GM21786 (cell line): ENCODE data around the gene REXO4.
"Not testable (repeated sequence)": the region's sequence is repeated elsewhere in the genome, so short reads cannot be mapped to it uniquely, and the experiment has no call there.

ENCODE experiments used
- ATAC-seq: cut with Tn5 transposase; IDR thresholded peaks from one replicate; pipeline ENCODE4 v1.9.1; 2021; ENCODE audit not compliant: unreplicated experiment

Gene REXO4

GRCh38 chr9:133451865-133452264 lies 34.1 kb upstream of the REXO4 start:
- not testable (repeated sequence) for ATAC-seq

GRCh38 chr9:133449760-133450159 lies 31.9 kb upstream of the REXO4 start:
- ATAC-seq: no peak

GRCh38 chr9:133448487-133448972 lies 30.7 kb upstream of the REXO4 start:
- no peak for ATAC-seq

- no peak for ATAC-seq
Observed at GRCh38 chr9:133445293-133445969, 27.6 kb upstream of the REXO4 start.

GRCh38 chr9:133443982-133444381 lies 26.2 kb upstream of the REXO4 start:
- no peak for ATAC-seq

- ATAC-seq: no peak
Observed at GRCh38 chr9:133443248-133443647, 25.4 kb upstream of the REXO4 start.

GRCh38 chr9:133441571-133441970 lies 23.8 kb upstream of the REXO4 start:
- ATAC-seq: no peak

GRCh38 chr9:133440874-133441273 lies 23.1 kb upstream of the REXO4 start:
- ATAC-seq: no peak

- ATAC-seq: no peak
Observed at GRCh38 chr9:133439337-133439736, 21.5 kb upstream of the REXO4 start.

GRCh38 chr9:133437753-133438531 lies 20.1 kb upstream of the REXO4 start:
- ATAC-seq: no peak

- ATAC-seq: no peak
Observed at GRCh38 chr9:133436681-133437080, 18.9 kb upstream of the REXO4 start.

GRCh38 chr9:133433351-133433843 lies 15.6 kb upstream of the REXO4 start:
- ATAC-seq: no peak

GRCh38 chr9:133430244-133430643 lies 12.4 kb upstream of the REXO4 start:
- ATAC-seq: no peak

GRCh38 chr9:133429641-133430161 lies 11.9 kb upstream of the REXO4 start:
- no peak for ATAC-seq

GRCh38 chr9:133429214-133429613 lies 11.4 kb upstream of the REXO4 start:
- ATAC-seq: no peak

- ATAC-seq: no peak
Observed at GRCh38 chr9:133428617-133429101, 10.8 kb upstream of the REXO4 start.

GRCh38 chr9:133427658-133428348 lies 10.0 kb upstream of the REXO4 start:
- ATAC-seq: no peak

- ATAC-seq: no peak
Observed at GRCh38 chr9:133426011-133426410, 8.2 kb upstream of the REXO4 start.

- no peak for ATAC-seq
Observed at GRCh38 chr9:133425049-133425632, 7.3 kb upstream of the REXO4 start.

GRCh38 chr9:133424187-133424586 lies 6.4 kb upstream of the REXO4 start:
- no peak for ATAC-seq

- no peak for ATAC-seq
Observed at GRCh38 chr9:133423216-133423615, 5.4 kb upstream of the REXO4 start.
